Erythroblast (primary cell): ENCODE results near the gene METTL17.

ENCODE experiments used
- GATA1 ChIP-seq: IDR thresholded peaks from 2 replicates; pipeline ENCODE4 v1.6.1; 2011; ENCODE audit warnings: low read depth, mild to moderate bottlenecking, control low read depth, low read length, moderate library complexity
- POLR2A ChIP-seq: IDR thresholded peaks from 2 replicates; pipeline ENCODE4 v1.6.1; 2011; ENCODE audit warnings: mild to moderate bottlenecking, low read length

- TF ChIP-seq POLR2A (no peak), GATA1 (no peak)
These were observed 47.4 kb downstream of the METTL17 start for GRCh38 chr14:21037156-21037555.
